NCI-H524 (cell line): ENCODE data around the gene EGF.

Experiments used
- DNase-seq, 2 experiments: peaks; one replicate each; lab custom pipeline; 2025; lab: John Stamatoyannopoulos, UW

EGF gene

GRCh38 chr4:109962401-109962800 is 49.7 kb downstream of the EGF start:
- peak in 1 of 2 experiments; percentile 31 for DNase-seq

GRCh38 chr4:109966891-109967481 is 54.3 kb downstream of the EGF start:
- no peak for DNase-seq

GRCh38 chr4:109967798-109968520 is 55.3 kb downstream of the EGF start:
- no peak for DNase-seq

- DNase-seq: no peak
Observed at GRCh38 chr4:109969087-109969486, 56.4 kb downstream of the EGF start.

GRCh38 chr4:109969919-109970318 is 57.2 kb downstream of the EGF start:
- DNase-seq: no peak

- DNase-seq: no peak
Observed at GRCh38 chr4:109972786-109973528, 60.3 kb downstream of the EGF start.

GRCh38 chr4:109973529-109973905 is 60.8 kb downstream of the EGF start:
- no peak for DNase-seq

GRCh38 chr4:109976189-109976588 is 63.5 kb downstream of the EGF start:
- no peak for DNase-seq

- DNase-seq: peak in 1 of 2 experiments; percentile 36
Observed at GRCh38 chr4:109977854-109978501, 65.3 kb downstream of the EGF start.

GRCh38 chr4:109978704-109979454 is 66.2 kb downstream of the EGF start:
- DNase-seq: no peak

- DNase-seq: no peak
Observed at GRCh38 chr4:109979920-109980717, 67.4 kb downstream of the EGF start.

- no peak for DNase-seq
Observed at GRCh38 chr4:109981936-109982335, 69.3 kb downstream of the EGF start.

GRCh38 chr4:109982521-109982920 is 69.8 kb downstream of the EGF start:
- DNase-seq: no peak

GRCh38 chr4:109985993-109986974 is 73.6 kb downstream of the EGF start:
- DNase-seq: peak in 1 of 2 experiments; percentile 31

GRCh38 chr4:109989044-109989443 is 76.4 kb downstream of the EGF start:
- DNase-seq: no peak

- no peak for DNase-seq
Observed at GRCh38 chr4:109989618-109990017, 76.9 kb downstream of the EGF start.

- DNase-seq: no peak
Observed at GRCh38 chr4:109990261-109991257, 77.9 kb downstream of the EGF start.

- no peak for DNase-seq
Observed at GRCh38 chr4:109993116-109993515, 80.4 kb downstream of the EGF start.

GRCh38 chr4:109994415-109994827 is 81.7 kb downstream of the EGF start:
- DNase-seq: no peak
